GM12891 (cell line): ENCODE measurements around the gene RFX3.
"Not testable (repeated sequence)": the region's sequence is repeated elsewhere in the genome, so short reads cannot be mapped to it uniquely, and the experiment has no call there.

Experiments
- DNase-seq: peaks from one replicate; pipeline ENCODE4 v3.0.0; 2011; ENCODE audit warnings: low spot score; ENCODE audit not compliant: insufficient read length
- FAIRE-seq: peaks from 2 replicates; lab custom pipeline; 2011; peaks lifted over from hg19 to GRCh38; lab: Jason Lieb, UNC
- PAX5 ChIP-seq: IDR thresholded peaks from 2 replicates; pipeline ENCODE4 v1.6.1; 2011; ENCODE audit warnings: low read length, moderate library complexity, mild to moderate bottlenecking; ENCODE audit not compliant: insufficient read depth, severe bottlenecking
- POLR2A ChIP-seq: IDR thresholded peaks from 2 replicates; pipeline ENCODE4 v1.6.1; 2011; ENCODE audit warnings: low read depth, low read length, control low read depth
- POLR2AphosphoS5 ChIP-seq: IDR thresholded peaks from 2 replicates; pipeline ENCODE4 v1.6.1; 2011; ENCODE audit warnings: low read depth, low read length, control low read depth
- POU2F2 ChIP-seq: IDR thresholded peaks from 2 replicates; pipeline ENCODE4 v1.6.1; 2011; ENCODE audit warnings: low read depth, mild to moderate bottlenecking, control low read depth, low read length, moderate library complexity
- SPI1 ChIP-seq: IDR thresholded peaks from 2 replicates; pipeline ENCODE4 v1.6.1; 2011; ENCODE audit warnings: low read depth, low read length, control low read depth
- TAF1 ChIP-seq: IDR thresholded peaks from 2 replicates; pipeline ENCODE4 v1.6.1; 2011; ENCODE audit warnings: low read depth, low read length, control low read depth

Gene RFX3

GRCh38 chr9:3332802-3333201 lies 193.0 kb downstream of the RFX3 start:
- DNase-seq (no peak), FAIRE-seq (peak; percentile 67)
- TF ChIP-seq POLR2AphosphoS5 (no peak), TAF1 (no peak), POLR2A (no peak), SPI1 (no peak)

- no peak for DNase-seq
- no peak for TF ChIP-seq SPI1
- no peak for TF ChIP-seq PAX5
- TF ChIP-seq POU2F2: no peak
- TF ChIP-seq TAF1: no peak
- TF ChIP-seq POLR2AphosphoS5: no peak
- TF ChIP-seq POLR2A: no peak
- FAIRE-seq: no peak
Observed at GRCh38 chr9:3331801-3332200, 194.0 kb downstream of the RFX3 start.

GRCh38 chr9:3330792-3331420 lies 194.9 kb downstream of the RFX3 start:
- DNase-seq (no peak), FAIRE-seq (peak; percentile 45)
- TF ChIP-seq SPI1 (no peak), TAF1 (no peak)

GRCh38 chr9:3329361-3329760 lies 196.4 kb downstream of the RFX3 start:
- FAIRE-seq (no peak), DNase-seq (no peak)
- TF ChIP-seq POU2F2 (no peak), TAF1 (no peak), POLR2AphosphoS5 (no peak), PAX5 (no peak), POLR2A (no peak), SPI1 (no peak)

- FAIRE-seq (no peak), DNase-seq (no peak)
- TF ChIP-seq TAF1 (no peak), POU2F2 (no peak), POLR2A (no peak)
Observed at GRCh38 chr9:3323714-3324113, 202.1 kb downstream of the RFX3 start.

- FAIRE-seq (no peak), DNase-seq (no peak)
- TF ChIP-seq POLR2A (no peak), POLR2AphosphoS5 (no peak)
Observed at GRCh38 chr9:3321186-3321585, 204.6 kb downstream of the RFX3 start.

- FAIRE-seq, DNase-seq: not testable (repeated sequence)
Observed at GRCh38 chr9:3312595-3312994, 213.2 kb downstream of the RFX3 start.

GRCh38 chr9:3308609-3309008 lies 217.2 kb downstream of the RFX3 start:
- no peak for DNase-seq
- no peak for FAIRE-seq
- TF ChIP-seq SPI1: no peak
- TF ChIP-seq POLR2A: no peak
- TF ChIP-seq POU2F2: no peak
- TF ChIP-seq POLR2AphosphoS5: no peak
- TF ChIP-seq TAF1: no peak
- TF ChIP-seq PAX5: no peak

GRCh38 chr9:3304388-3304787 lies 221.4 kb downstream of the RFX3 start:
- DNase-seq, FAIRE-seq: not testable (repeated sequence)

- FAIRE-seq (peak; percentile 82), DNase-seq (peak; percentile 2)
- TF ChIP-seq SPI1: peak; percentile 95
- no peak for TF ChIP-seq POU2F2
- TF ChIP-seq POLR2A: no peak
- no peak for TF ChIP-seq POLR2AphosphoS5
Observed at GRCh38 chr9:3299872-3300271, 225.9 kb downstream of the RFX3 start.

- TF ChIP-seq TAF1 (no peak), SPI1 (no peak), POU2F2 (no peak), PAX5 (no peak), POLR2A (no peak), POLR2AphosphoS5 (no peak)
- no peak for FAIRE-seq
- no peak for DNase-seq
Observed at GRCh38 chr9:3296536-3296935, 229.3 kb downstream of the RFX3 start.
